Measurements from ENCODE around the gene GIPC2. TPM values are rescaled to one million over a fixed set of nuclear protein-coding genes. Genes with fewer than 3 reads are reported as not detected.

The GIPC2 gene
- total RNA-seq, 5 donors from 2014 or later (not counting 1 experiment from before 2014, with no cell fraction given), result 0.09 to 0.19 (median 0.16) TPM

DNA sequence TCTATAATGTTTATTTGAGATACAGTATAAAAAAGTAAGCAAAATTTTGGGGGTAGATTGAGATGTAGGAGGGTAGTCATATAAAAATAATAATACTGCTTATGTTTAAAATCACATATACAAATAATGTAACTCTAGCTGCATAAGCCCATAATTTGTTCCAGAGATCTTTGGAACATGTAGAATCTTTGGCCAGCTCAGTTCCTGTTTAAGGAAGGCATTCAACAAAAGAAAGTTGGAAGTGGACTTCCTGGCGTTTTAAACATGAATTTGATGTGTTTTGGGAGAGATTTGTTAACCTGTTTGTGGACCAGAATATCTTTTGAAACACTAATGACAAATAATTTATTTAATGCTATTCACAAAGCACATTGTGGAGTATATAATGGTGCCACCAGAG lies 27.7 kb downstream of the GIPC2 start:
- POLR2A ChIA-PET, result interaction anchor here in 1 of 2 donors (0.7 kb wide), 1 partner anchor 41 kb away, joined by 3 read pairs; no protein-coding TSS in a partner anchor
- Mint-ChIP-seq H3K4me3 (no peak overlapping the region), H3K9me3 (no peaks in the 10 kb centered on the region), H3K27ac (no peak overlapping the region), H3K27me3 (peaks cover 9% of the 10 kb centered on the region in 2 donors), H3K36me3 (no peaks in the 10 kb centered on the region), H3K4me1 (peaks cover 0 to 2% (median 0%) of the 10 kb centered on the region in 3 donors)
- no CpG with 5 or more reads among the region's 1 CpG for WGBS (ENCODE audit: insufficient coverage)
- H3K4me3 ChIP-seq (ENCODE audit: control insufficient read depth in 1 of 2, extremely low read depth in 1 of 2, low read length in 1 of 2), result no peak overlapping the region
- H3K27ac ChIP-seq (ENCODE audit: low read length), result no peak overlapping the region
- no peaks in the 10 kb centered on the region for H3K9me3 ChIP-seq
- DNase-seq (no peak), ATAC-seq (replicated peaks in 1 of 4) (no peak)
- H3K4me1 ChIP-seq (ENCODE audit: control insufficient read depth in 1 of 2, extremely low read depth in 1 of 2, insufficient read depth in 2 of 2, low read length in 2 of 2), result no peaks in the 10 kb centered on the region
- CTCF ChIA-PET, result no interaction called here
- no peaks in the 10 kb centered on the region for H3K36me3 ChIP-seq (ENCODE audit: control insufficient read depth in 2 of 2, extremely low read depth in 1 of 2, insufficient read depth in 1 of 2, low read length in 1 of 2)
- no peaks in the 10 kb centered on the region for H3K27me3 ChIP-seq (replicated peaks in 1 of 2; ENCODE audit: control insufficient read depth in 2 of 2, extremely low read depth in 1 of 2, insufficient read depth in 2 of 2, low read length in 1 of 2)

GRCh38 chr1:78075621-78076020 lies 29.9 kb downstream of the GIPC2 start:
- H3K4me1 ChIP-seq (ENCODE audit: control insufficient read depth in 1 of 2, extremely low read depth in 1 of 2, insufficient read depth in 2 of 2, low read length in 2 of 2), result no peaks in the 10 kb centered on the region
- no peak overlapping the region for H3K4me3 ChIP-seq (ENCODE audit: control insufficient read depth in 1 of 2, extremely low read depth in 1 of 2, low read length in 1 of 2)
- DNase-seq (no peak), ATAC-seq (replicated peaks in 1 of 4) (no peak)
- Mint-ChIP-seq H3K36me3 (no peaks in the 10 kb centered on the region), H3K27ac (no peak overlapping the region), H3K27me3 (peaks cover 5 to 9% of the 10 kb centered on the region in 2 donors), H3K4me3 (no peak overlapping the region), H3K9me3 (no peaks in the 10 kb centered on the region), H3K4me1 (peaks cover 0 to 16% (median 13%) of the 10 kb centered on the region in 3 donors)
- H3K27me3 ChIP-seq (replicated peaks in 1 of 2; ENCODE audit: control insufficient read depth in 2 of 2, extremely low read depth in 1 of 2, insufficient read depth in 2 of 2, low read length in 1 of 2), result no peaks in the 10 kb centered on the region
- WGBS (ENCODE audit: insufficient coverage), result no CpG with 5 or more reads among the region's 3 CpGs
- CTCF ChIA-PET, result interaction anchor here in 1 of 2 donors (0.9 kb wide), 1 partner anchor 69 kb away, joined by 4 read pairs; no protein-coding TSS in a partner anchor
- H3K36me3 ChIP-seq (ENCODE audit: control insufficient read depth in 2 of 2, extremely low read depth in 1 of 2, insufficient read depth in 1 of 2, low read length in 1 of 2), result no peaks in the 10 kb centered on the region
- no peaks in the 10 kb centered on the region for H3K9me3 ChIP-seq
- no peak overlapping the region for H3K27ac ChIP-seq (ENCODE audit: low read length)
- POLR2A ChIA-PET, result interaction anchor here (0.7 to 0.9 kb wide), 2 partner anchors 71 to 353 kb away, joined by 3 read pairs; partner anchors contain the start of gene DNAJB4 (in 1 of the 2)

- H3K27me3 Mint-ChIP-seq, result no peaks in the 10 kb centered on the region
- no peak overlapping the region for H3K4me3 ChIP-seq (ENCODE audit: control insufficient read depth in 1 of 2, extremely low read depth in 1 of 2, low read length in 1 of 2)
- no peaks in the 10 kb centered on the region for H3K9me3 ChIP-seq
- 100% methylated on average over 2 of the region's 3 CpGs for WGBS (ENCODE audit: insufficient coverage)
- H3K27ac Mint-ChIP-seq, result no peak overlapping the region
- no peak overlapping the region for H3K27ac ChIP-seq (ENCODE audit: low read length)
- H3K36me3 ChIP-seq (ENCODE audit: control insufficient read depth in 2 of 2, extremely low read depth in 1 of 2, insufficient read depth in 1 of 2, low read length in 1 of 2), result no peaks in the 10 kb centered on the region
- H3K36me3 Mint-ChIP-seq, result no peaks in the 10 kb centered on the region
- no peaks in the 10 kb centered on the region for H3K9me3 Mint-ChIP-seq
- ATAC-seq (replicated peaks in 1 of 4) (no peak), DNase-seq (no peak)
- no peaks in the 10 kb centered on the region for H3K4me1 ChIP-seq (ENCODE audit: control insufficient read depth in 1 of 2, extremely low read depth in 1 of 2, insufficient read depth in 2 of 2, low read length in 2 of 2)
- H3K4me1 Mint-ChIP-seq, result peaks cover 0 to 25% (median 21%) of the 10 kb centered on the region in 3 donors
- POLR2A ChIA-PET, result interaction anchor here in 1 of 2 donors (0.7 kb wide), 1 partner anchor 1926 kb away, joined by 8 read pairs; no protein-coding TSS in a partner anchor
- no peaks in the 10 kb centered on the region for H3K27me3 ChIP-seq (replicated peaks in 1 of 2; ENCODE audit: control insufficient read depth in 2 of 2, extremely low read depth in 1 of 2, insufficient read depth in 2 of 2, low read length in 1 of 2)
- no peak overlapping the region for H3K4me3 Mint-ChIP-seq
- CTCF ChIA-PET, result interaction anchor here in 1 of 2 donors (0.6 to 0.7 kb wide), 5 partner anchors 12 to 957 kb away, joined by 3 to 6 read pairs (median 5); no protein-coding TSS in a partner anchor
These were observed 32.6 kb downstream of the GIPC2 start for GRCh38 chr1:78078358-78078757.

GRCh38 chr1:78079580-78079979 lies 33.8 kb downstream of the GIPC2 start:
- Histone ChIP-seq H3K4me3 (ENCODE audit: control insufficient read depth in 1 of 2, extremely low read depth in 1 of 2, low read length in 1 of 2) (no peak overlapping the region), H3K4me1 (ENCODE audit: control insufficient read depth in 1 of 2, extremely low read depth in 1 of 2, insufficient read depth in 2 of 2, low read length in 2 of 2) (no peaks in the 10 kb centered on the region), H3K9me3 (no peaks in the 10 kb centered on the region), H3K27ac (ENCODE audit: low read length) (no peak overlapping the region), H3K27me3 (replicated peaks in 1 of 2; ENCODE audit: control insufficient read depth in 2 of 2, extremely low read depth in 1 of 2, insufficient read depth in 2 of 2, low read length in 1 of 2) (no peaks in the 10 kb centered on the region), H3K36me3 (ENCODE audit: control insufficient read depth in 2 of 2, extremely low read depth in 1 of 2, insufficient read depth in 1 of 2, low read length in 1 of 2) (no peaks in the 10 kb centered on the region)
- Mint-ChIP-seq H3K4me3 (no peak overlapping the region), H3K27ac (peak overlapping the region in 1 of 2 donors; percentile 64), H3K36me3 (no peaks in the 10 kb centered on the region), H3K9me3 (peaks cover 0 to 2% (median 0%) of the 10 kb centered on the region in 3 donors), H3K4me1 (peaks cover 0 to 25% (median 21%) of the 10 kb centered on the region in 3 donors), H3K27me3 (no peaks in the 10 kb centered on the region)
- ChIA-PET POLR2A (no interaction called here), CTCF (no interaction called here)
- no peak for ATAC-seq (replicated peaks in 1 of 4)
- WGBS (ENCODE audit: insufficient coverage), result no CpG with 5 or more reads among the region's 2 CpGs
- DNase-seq, result no peak

- Mint-ChIP-seq H3K27ac (peak overlapping the region; percentile 1 to 46), H3K27me3 (peaks cover 0 to 5% of the 10 kb centered on the region in 2 donors), H3K36me3 (peaks cover 5% of the 10 kb centered on the region), H3K4me3 (peak overlapping the region; percentile 22 to 49 (median 47)), H3K4me1 (peaks cover 0 to 25% (median 21%) of the 10 kb centered on the region in 3 donors), H3K9me3 (peaks cover under 1 to 9% (median 9%) of the 10 kb centered on the region in 3 donors)
- ChIA-PET POLR2A (no interaction called here), CTCF (no interaction called here)
- Histone ChIP-seq H3K4me3 (ENCODE audit: control insufficient read depth in 1 of 2, extremely low read depth in 1 of 2, low read length in 1 of 2) (peak overlapping the region in 1 of 2 donors; percentile 3), H3K27ac (ENCODE audit: low read length) (peak overlapping the region; percentile 22), H3K27me3 (replicated peaks in 1 of 2; ENCODE audit: control insufficient read depth in 2 of 2, extremely low read depth in 1 of 2, insufficient read depth in 2 of 2, low read length in 1 of 2) (no peaks in the 10 kb centered on the region), H3K9me3 (no peaks in the 10 kb centered on the region), H3K36me3 (ENCODE audit: control insufficient read depth in 2 of 2, extremely low read depth in 1 of 2, insufficient read depth in 1 of 2, low read length in 1 of 2) (no peaks in the 10 kb centered on the region), H3K4me1 (ENCODE audit: control insufficient read depth in 1 of 2, extremely low read depth in 1 of 2, insufficient read depth in 2 of 2, low read length in 2 of 2) (no peaks in the 10 kb centered on the region)
- DNase-seq (peak in 1 of 35 experiments; percentile 3), ATAC-seq (replicated peaks in 1 of 4) (no peak)
- no CpG with 5 or more reads among the region's 2 CpGs for WGBS (ENCODE audit: insufficient coverage)
These were observed 35.0 kb downstream of the GIPC2 start for GRCh38 chr1:78080767-78081166.

DNA sequence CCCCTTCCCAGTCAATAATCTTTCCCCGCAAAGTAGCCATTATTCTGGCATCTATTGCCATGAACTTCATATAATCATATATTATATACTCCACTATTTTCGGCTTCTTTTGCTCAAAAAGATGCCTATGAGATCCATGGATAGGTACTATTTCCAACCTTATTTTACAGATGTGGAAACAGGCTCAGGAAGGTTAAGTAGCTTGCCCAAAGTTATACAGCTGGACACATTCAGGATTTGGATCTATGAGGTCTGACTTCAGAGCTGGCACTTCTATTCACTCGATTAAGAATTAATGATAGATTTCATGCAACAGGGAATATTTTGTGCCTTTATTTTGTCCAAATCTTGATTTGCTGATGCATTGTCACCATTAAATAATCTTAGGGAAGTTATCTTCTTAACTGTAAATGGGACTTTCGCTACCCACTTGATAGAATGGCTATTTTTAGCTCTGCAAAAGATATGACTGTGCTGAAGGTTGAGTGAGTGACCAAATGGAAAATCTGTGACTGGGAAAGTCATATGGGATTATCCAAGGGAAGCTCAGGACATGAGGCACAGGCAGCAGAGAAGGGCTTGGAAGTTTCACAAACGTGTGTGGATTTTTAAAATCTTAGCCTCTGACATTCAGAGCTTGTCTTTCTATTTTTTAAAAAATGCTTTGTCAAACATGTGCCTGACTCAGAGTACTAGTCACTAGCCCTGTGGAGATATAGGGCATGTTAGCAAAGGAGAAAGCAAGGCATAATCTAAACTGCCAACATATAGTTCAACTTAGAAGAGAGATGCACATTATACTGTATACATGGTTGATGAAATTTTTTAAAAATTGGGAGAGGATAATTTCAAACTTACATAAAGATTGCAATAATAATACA lies 36.5 kb downstream of the GIPC2 start:
- DNase-seq (no peak), ATAC-seq (replicated peaks in 1 of 4) (no peak)
- H3K9me3 ChIP-seq, result peaks cover 3% of the 10 kb centered on the region
- peaks cover 0 to 25% (median 21%) of the 10 kb centered on the region in 3 donors for H3K4me1 Mint-ChIP-seq
- ChIA-PET POLR2A (interaction anchor here in 1 of 2 donors (0.6 kb wide), 1 partner anchor 32 kb away, joined by 4 read pairs; no protein-coding TSS in a partner anchor), CTCF (no interaction called here)
- H3K27me3 ChIP-seq (replicated peaks in 1 of 2; ENCODE audit: control insufficient read depth in 2 of 2, extremely low read depth in 1 of 2, insufficient read depth in 2 of 2, low read length in 1 of 2), result no peaks in the 10 kb centered on the region
- peaks cover 16% of the 10 kb centered on the region for H3K36me3 Mint-ChIP-seq
- 100% methylated on average over 1 of the region's 5 CpGs for WGBS (ENCODE audit: insufficient coverage)
- H3K27me3 Mint-ChIP-seq, result peaks cover 3 to 6% of the 10 kb centered on the region in 2 donors
- H3K4me1 ChIP-seq (ENCODE audit: control insufficient read depth in 1 of 2, extremely low read depth in 1 of 2, insufficient read depth in 2 of 2, low read length in 2 of 2), result no peaks in the 10 kb centered on the region
- H3K9me3 Mint-ChIP-seq, result peaks cover 13 to 23% (median 22%) of the 10 kb centered on the region in 3 donors
- no peak overlapping the region for H3K4me3 Mint-ChIP-seq
- no peak overlapping the region for H3K27ac Mint-ChIP-seq
- H3K36me3 ChIP-seq (ENCODE audit: control insufficient read depth in 2 of 2, extremely low read depth in 1 of 2, insufficient read depth in 1 of 2, low read length in 1 of 2), result no peaks in the 10 kb centered on the region
- no peak overlapping the region for H3K4me3 ChIP-seq (ENCODE audit: control insufficient read depth in 1 of 2, extremely low read depth in 1 of 2, low read length in 1 of 2)
- no peak overlapping the region for H3K27ac ChIP-seq (ENCODE audit: low read length)
